Astrocyte of the spinal cord (primary cell): Measurements from ENCODE around the gene RSBN1L.

Experiments used
- DNase-seq: peaks from one replicate; pipeline ENCODE4 v3.0.0; 2011; ENCODE audit warnings: low read depth, low spot score
- H3K4me3 ChIP-seq: 2 replicates; pipeline ENCODE4 v1.5.1; 2011; ENCODE audit warnings: low read depth, mild to moderate bottlenecking, low read length, moderate library complexity
- in situ Hi-C: cut with HindIII; loops from 2 replicates; pipeline ENCODE4 v1.10.0; 2017; ENCODE audit warnings: low sequenced_read_pairs
- TF ChIP-seq, protein P1 (sequence below): IDR thresholded peaks from 2 replicates; pipeline ENCODE4 v1.5.1; 2012; ENCODE audit warnings: low read depth, mild to moderate bottlenecking, low read length, inconsistent platforms

Gene RSBN1L

DNA sequence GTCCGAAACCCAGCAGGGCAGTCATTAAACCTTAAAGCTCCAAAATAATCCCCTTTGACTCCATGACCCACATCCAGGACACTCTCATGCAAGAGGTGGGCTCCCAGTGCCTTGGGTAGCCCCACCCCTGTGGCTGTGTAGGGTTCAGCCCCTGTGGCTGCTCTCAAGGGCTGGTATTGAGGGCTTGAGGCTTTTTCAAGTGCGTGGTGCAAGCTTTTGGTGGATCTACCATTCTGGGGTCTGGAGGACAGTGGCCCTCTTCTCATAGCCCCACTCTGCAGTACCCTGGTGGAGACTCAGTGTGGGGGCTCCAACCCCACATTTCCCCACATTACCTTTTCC lies 50.5 kb downstream of the RSBN1L start:
- in situ Hi-C loops = no loop called here
- TF ChIP-seq, protein P1, sequence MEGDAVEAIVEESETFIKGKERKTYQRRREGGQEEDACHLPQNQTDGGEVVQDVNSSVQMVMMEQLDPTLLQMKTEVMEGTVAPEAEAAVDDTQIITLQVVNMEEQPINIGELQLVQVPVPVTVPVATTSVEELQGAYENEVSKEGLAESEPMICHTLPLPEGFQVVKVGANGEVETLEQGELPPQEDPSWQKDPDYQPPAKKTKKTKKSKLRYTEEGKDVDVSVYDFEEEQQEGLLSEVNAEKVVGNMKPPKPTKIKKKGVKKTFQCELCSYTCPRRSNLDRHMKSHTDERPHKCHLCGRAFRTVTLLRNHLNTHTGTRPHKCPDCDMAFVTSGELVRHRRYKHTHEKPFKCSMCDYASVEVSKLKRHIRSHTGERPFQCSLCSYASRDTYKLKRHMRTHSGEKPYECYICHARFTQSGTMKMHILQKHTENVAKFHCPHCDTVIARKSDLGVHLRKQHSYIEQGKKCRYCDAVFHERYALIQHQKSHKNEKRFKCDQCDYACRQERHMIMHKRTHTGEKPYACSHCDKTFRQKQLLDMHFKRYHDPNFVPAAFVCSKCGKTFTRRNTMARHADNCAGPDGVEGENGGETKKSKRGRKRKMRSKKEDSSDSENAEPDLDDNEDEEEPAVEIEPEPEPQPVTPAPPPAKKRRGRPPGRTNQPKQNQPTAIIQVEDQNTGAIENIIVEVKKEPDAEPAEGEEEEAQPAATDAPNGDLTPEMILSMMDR = no peak
- no peak for DNase-seq
- H3K4me3 ChIP-seq = no peak overlapping the region

GRCh38 chr7:77747178-77747577 lies 50.9 kb downstream of the RSBN1L start:
- DNase-seq = no peak
- no peak overlapping the region for H3K4me3 ChIP-seq
- TF ChIP-seq, protein P1 = no peak
- in situ Hi-C loops = no loop called here

GRCh38 chr7:77747718-77748117 lies 51.5 kb downstream of the RSBN1L start:
- in situ Hi-C loops = no loop called here
- DNase-seq = no peak
- no peak overlapping the region for H3K4me3 ChIP-seq
- TF ChIP-seq, protein P1 = no peak

DNA sequence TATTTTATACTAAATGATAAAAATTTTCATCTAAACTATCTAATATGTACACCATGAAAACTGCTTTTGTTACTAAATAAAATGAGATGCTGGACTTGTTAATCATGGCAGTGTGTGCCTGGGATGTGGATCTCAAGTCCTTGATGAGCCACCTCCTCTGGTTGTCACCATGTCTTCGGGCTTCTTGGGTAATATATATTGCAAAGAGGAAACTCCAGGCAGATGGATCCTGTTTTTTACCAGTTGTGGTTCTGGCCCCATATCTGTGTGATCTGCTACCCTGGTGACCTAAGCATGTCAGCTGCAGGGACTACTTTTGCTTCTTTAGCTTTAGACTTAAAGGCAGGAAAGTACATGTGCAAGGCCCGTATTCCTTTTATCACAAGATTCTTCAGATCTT lies 55.8 kb downstream of the RSBN1L start:
- no peak overlapping the region for H3K4me3 ChIP-seq
- in situ Hi-C loops = no loop called here
- TF ChIP-seq, protein P1 = no peak
- no peak for DNase-seq

- DNase-seq = no peak
- TF ChIP-seq, protein P1 = no peak
- H3K4me3 ChIP-seq = no peak overlapping the region
- in situ Hi-C loops = no loop called here
Observed at GRCh38 chr7:77753173-77753572, 56.9 kb downstream of the RSBN1L start.

DNA sequence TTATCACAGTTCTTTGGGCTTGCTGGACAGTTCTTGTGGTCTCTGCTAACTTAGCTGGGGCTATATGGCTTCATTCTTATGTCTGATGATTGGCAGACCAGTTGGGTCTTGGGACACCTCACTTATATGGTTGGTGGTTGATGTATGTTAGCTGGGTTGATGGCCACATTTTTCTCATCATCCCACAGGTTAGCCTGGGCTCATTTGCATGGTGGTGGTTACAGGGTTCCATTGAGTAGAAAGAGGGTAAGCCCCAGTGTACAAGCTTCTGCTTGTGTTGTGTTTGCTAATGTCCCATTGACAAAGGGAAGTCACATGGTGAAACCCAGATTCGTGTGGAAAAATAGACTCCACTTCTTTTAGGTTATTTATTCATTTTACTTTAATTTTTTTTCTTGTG lies 61.3 kb downstream of the RSBN1L start:
- in situ Hi-C loops = no loop called here
- no peak overlapping the region for H3K4me3 ChIP-seq
- no peak for DNase-seq
- TF ChIP-seq, protein P1 = no peak

GRCh38 chr7:77759294-77759889 lies 63.1 kb downstream of the RSBN1L start:
- TF ChIP-seq, protein P1 = peak; percentile 60
- DNase-seq = peak; percentile 78
- in situ Hi-C loops = no loop called here
- no peak overlapping the region for H3K4me3 ChIP-seq
